Neural progenitor cell (in vitro differentiated cells): ENCODE data around the gene IGSF6.
"Not testable (repeated sequence)": the region's sequence is repeated elsewhere in the genome, so short reads cannot be mapped to it uniquely, and the experiment has no call there.

Source experiments
- CTCF ChIP-seq: fragments of 200-600 bp; sonication (generic); IDR thresholded peaks from 2 replicates; pipeline ENCODE4 v1.5.1; 2017; ENCODE audit warnings: antibody characterized with exemption, mild to moderate bottlenecking
- EZH2 ChIP-seq: fragments of 200-600 bp; sonication (generic); IDR thresholded peaks from 2 replicates; pipeline ENCODE4 v1.6.1; 2017; ENCODE audit warnings: antibody characterized with exemption, mild to moderate bottlenecking, moderate library complexity
- EZH2phosphoT487 ChIP-seq: fragments of 200-600 bp; sonication (generic); IDR thresholded peaks from 2 replicates; pipeline ENCODE4 v1.6.1; 2017; ENCODE audit warnings: antibody characterized with exemption

- TF ChIP-seq CTCF, EZH2phosphoT487, EZH2: not testable (repeated sequence)
These were observed 21.5 kb downstream of the IGSF6 start for GRCh38 chr16:21630866-21631265.
